ENCODE data around the gene NEK9. TPM values are rescaled to one million over a fixed set of nuclear protein-coding genes. Genes with fewer than 3 reads are reported as not detected.

The NEK9 gene
- total and polyA plus RNA-seq, 2 donors (not counting 3 experiments of a cell fraction or from before 2014, with no cell fraction given), result 22.1 to 65.1 TPM

DNA sequence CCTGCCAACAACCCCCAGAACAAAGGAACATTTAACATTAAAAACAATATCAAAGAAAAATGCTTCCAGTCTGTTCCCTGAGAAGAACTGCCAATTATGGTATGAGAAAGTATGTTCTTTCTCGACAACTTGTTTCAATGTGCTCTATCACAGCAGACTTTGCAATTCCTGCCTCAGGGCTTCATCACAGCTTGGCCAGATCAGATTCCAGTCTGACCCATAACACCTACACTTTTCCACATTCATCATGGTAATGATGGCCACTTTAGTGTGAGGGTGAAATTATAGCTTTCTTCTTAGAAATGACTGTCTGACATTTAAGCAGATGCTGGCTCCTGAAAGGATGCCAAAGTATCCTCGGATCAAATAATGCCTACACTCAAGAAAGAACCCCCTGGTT, 17.0 kb downstream of the NEK9 start:
- H3K36me3 ChIP-seq (ENCODE audit: control insufficient read depth in 2 of 2, extremely low read depth in 1 of 2, insufficient read depth in 2 of 2, low read length in 2 of 2), result peaks cover 10 to 32% of the 10 kb centered on the region in 2 experiments
- DNase-seq (ENCODE audit: low read depth, low spot score) (no peak), FAIRE-seq (no peak)
- H4K20me1 ChIP-seq (replicated peaks; ENCODE audit: control insufficient read depth, extremely low read depth, insufficient read depth, low read length), result no peaks in the 10 kb centered on the region
- BruUV-seq (replicated peaks), result no TSS peak
- no peaks in the 10 kb centered on the region for H3K9me1 ChIP-seq (replicated peaks; ENCODE audit: control insufficient read depth, extremely low read depth, insufficient read depth, low read length)
- no peak overlapping the region for H3K4me2 ChIP-seq (ENCODE audit: insufficient read depth, low read length)
- no peaks in the 10 kb centered on the region for H3K27me3 ChIP-seq (ENCODE audit: control insufficient read depth in 2 of 2, insufficient read depth in 2 of 2, low read length in 2 of 2)
- TF ChIP-seq, protein P1, sequence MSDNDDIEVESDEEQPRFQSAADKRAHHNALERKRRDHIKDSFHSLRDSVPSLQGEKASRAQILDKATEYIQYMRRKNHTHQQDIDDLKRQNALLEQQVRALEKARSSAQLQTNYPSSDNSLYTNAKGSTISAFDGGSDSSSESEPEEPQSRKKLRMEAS (IDR thresholded peaks at IDR 0.05; ENCODE audit: insufficient read depth, insufficient read length), result no peak
- TF ChIP-seq JUN (IDR thresholded peaks at IDR 0.05; ENCODE audit: borderline replicate concordance, insufficient read depth, insufficient read length, low read depth), result no peak
- no peak for TF ChIP-seq POLR2A (IDR thresholded peaks at IDR 0.05; ENCODE audit: low read depth, low read length)
- no peak for TF ChIP-seq GATA2 (IDR thresholded peaks at IDR 0.05; ENCODE audit: insufficient read depth, insufficient read length, low read depth, low read length)
- no peak for TF ChIP-seq EZH2 (IDR thresholded peaks at IDR 0.05; ENCODE audit: borderline replicate concordance, low read depth, low read length, severe bottlenecking)
- TF ChIP-seq POLR2AphosphoS5 (IDR thresholded peaks at IDR 0.05; ENCODE audit: insufficient read depth, low read depth, low read length), result no peak
- TF ChIP-seq MYC (IDR thresholded peaks at IDR 0.05; ENCODE audit: low read depth, low read length), result no peak
- TF ChIP-seq, protein P2, sequence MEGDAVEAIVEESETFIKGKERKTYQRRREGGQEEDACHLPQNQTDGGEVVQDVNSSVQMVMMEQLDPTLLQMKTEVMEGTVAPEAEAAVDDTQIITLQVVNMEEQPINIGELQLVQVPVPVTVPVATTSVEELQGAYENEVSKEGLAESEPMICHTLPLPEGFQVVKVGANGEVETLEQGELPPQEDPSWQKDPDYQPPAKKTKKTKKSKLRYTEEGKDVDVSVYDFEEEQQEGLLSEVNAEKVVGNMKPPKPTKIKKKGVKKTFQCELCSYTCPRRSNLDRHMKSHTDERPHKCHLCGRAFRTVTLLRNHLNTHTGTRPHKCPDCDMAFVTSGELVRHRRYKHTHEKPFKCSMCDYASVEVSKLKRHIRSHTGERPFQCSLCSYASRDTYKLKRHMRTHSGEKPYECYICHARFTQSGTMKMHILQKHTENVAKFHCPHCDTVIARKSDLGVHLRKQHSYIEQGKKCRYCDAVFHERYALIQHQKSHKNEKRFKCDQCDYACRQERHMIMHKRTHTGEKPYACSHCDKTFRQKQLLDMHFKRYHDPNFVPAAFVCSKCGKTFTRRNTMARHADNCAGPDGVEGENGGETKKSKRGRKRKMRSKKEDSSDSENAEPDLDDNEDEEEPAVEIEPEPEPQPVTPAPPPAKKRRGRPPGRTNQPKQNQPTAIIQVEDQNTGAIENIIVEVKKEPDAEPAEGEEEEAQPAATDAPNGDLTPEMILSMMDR (IDR thresholded peaks at IDR 0.05; ENCODE audit: extremely low read depth in 1 of 2, insufficient read depth in 1 of 2, low read depth in 1 of 2, low read length in 2 of 2), result no peak
- TF ChIP-seq FOS (IDR thresholded peaks at IDR 0.05; ENCODE audit: borderline replicate concordance, insufficient read depth, low read length), result no peak
- no peak overlapping the region for H3K4me3 ChIP-seq (replicated peaks in 1 of 3; ENCODE audit: insufficient read depth in 1 of 3, low read depth in 1 of 3, low read length in 3 of 3)
- H2AFZ ChIP-seq (ENCODE audit: low read depth, low read length), result no peak overlapping the region
- dilution Hi-C loops (cut with MboI; ENCODE audit: extremely low pct_ligation_motif_present, low sequenced_read_pairs), result no loop called here
- H3K9ac ChIP-seq (replicated peaks; ENCODE audit: extremely low read depth, insufficient read depth, low read length), result no peak overlapping the region
- intact Hi-C loops (cut with micrococcal nuclease), result loop anchor here (5.0 kb wide), 1 partner anchor 592 kb away; no protein-coding TSS in a partner anchor
- H3K27ac ChIP-seq (ENCODE audit: insufficient read depth, low read depth, low read length), result no peak overlapping the region
- ChIA-PET POLR2A (no interaction called here), CTCF (interaction anchor here (1.2 to 1.8 kb wide), 4 partner anchors 9 to 249 kb away, joined by 3 to 4 read pairs (median 4); no protein-coding TSS in a partner anchor)
- H3K4me1 ChIP-seq (ENCODE audit: control insufficient read depth, extremely low read depth, insufficient read depth, low read length), result no peaks in the 10 kb centered on the region
- no peaks in the 10 kb centered on the region for H3K79me2 ChIP-seq (ENCODE audit: control insufficient read depth, insufficient read depth, low read length)
- no peaks in the 10 kb centered on the region for H3K9me3 ChIP-seq (replicated peaks; ENCODE audit: control insufficient read depth, insufficient read depth, low read length)
